Measurements from ENCODE around the gene ARHGAP28. TPM values are rescaled to one million over a fixed set of nuclear protein-coding genes. Genes with fewer than 3 reads are reported as not detected.

Gene ARHGAP28
- 4.9 and 5.1 TPM in 2 replicates for total RNA-seq

DNA sequence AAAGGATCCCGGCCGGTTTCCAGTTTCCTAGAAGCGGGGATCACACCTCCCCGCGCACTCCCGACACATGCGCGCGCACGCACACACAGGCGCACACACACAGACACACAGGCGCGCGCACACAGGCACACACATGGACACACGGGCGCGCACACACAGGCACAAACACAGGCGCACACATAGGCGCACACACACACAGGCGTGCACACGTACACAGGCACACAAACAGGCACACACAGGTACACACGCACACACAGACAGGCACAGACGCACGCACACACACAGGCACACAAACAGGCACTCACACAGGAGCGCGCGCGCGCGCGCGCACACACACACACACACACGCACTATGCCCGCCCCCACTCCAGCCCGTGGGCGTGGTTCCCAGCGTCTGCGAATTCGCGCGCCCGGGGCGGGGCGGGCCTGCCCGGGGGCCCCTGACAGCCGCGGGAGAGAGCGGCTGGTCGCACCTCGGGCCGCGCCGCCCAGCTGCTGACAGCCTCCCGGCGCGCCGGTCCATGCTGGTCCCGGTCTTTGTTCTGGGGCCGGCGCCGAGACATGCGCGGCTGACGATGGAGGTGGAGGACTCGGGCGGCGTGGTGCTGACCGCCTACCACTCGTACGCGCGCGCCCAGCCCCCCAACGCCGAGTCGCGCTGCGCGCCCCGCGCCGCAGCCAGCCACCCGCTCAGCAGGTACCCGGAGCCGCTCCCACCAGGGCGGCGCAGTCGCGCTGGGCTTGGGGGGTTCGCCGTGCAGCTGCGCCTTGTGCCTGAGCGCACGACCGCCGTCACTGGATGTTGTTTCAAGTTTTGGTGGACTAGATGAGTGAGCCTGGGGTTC, at the start of gene ARHGAP28:
Gene ARHGAP28 (plus strand): TSS at position 470 of the 845 bp plus-strand sequence. CDS start 106 bp downstream, at position 576.

